GM20431 (cell line): ENCODE results near the gene PDCD2L.
"Not testable (repeated sequence)": the region's sequence is repeated elsewhere in the genome, so short reads cannot be mapped to it uniquely, and the experiment has no call there.

Experiments used
- in situ Hi-C: fragments of 300-500 bp; cut with MseI, MboI; formaldehyde crosslinking; loops from one replicate; pipeline ENCODE4 v1.15.0; 2020; ENCODE audit warnings: low sequenced_read_pairs; ENCODE audit not compliant: unreplicated experiment

Gene PDCD2L, protein sequence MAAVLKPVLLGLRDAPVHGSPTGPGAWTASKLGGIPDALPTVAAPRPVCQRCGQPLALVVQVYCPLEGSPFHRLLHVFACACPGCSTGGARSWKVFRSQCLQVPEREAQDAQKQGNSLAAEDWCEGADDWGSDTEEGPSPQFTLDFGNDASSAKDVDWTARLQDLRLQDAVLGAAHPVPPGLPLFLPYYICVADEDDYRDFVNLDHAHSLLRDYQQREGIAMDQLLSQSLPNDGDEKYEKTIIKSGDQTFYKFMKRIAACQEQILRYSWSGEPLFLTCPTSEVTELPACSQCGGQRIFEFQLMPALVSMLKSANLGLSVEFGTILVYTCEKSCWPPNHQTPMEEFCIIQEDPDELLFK

DNA sequence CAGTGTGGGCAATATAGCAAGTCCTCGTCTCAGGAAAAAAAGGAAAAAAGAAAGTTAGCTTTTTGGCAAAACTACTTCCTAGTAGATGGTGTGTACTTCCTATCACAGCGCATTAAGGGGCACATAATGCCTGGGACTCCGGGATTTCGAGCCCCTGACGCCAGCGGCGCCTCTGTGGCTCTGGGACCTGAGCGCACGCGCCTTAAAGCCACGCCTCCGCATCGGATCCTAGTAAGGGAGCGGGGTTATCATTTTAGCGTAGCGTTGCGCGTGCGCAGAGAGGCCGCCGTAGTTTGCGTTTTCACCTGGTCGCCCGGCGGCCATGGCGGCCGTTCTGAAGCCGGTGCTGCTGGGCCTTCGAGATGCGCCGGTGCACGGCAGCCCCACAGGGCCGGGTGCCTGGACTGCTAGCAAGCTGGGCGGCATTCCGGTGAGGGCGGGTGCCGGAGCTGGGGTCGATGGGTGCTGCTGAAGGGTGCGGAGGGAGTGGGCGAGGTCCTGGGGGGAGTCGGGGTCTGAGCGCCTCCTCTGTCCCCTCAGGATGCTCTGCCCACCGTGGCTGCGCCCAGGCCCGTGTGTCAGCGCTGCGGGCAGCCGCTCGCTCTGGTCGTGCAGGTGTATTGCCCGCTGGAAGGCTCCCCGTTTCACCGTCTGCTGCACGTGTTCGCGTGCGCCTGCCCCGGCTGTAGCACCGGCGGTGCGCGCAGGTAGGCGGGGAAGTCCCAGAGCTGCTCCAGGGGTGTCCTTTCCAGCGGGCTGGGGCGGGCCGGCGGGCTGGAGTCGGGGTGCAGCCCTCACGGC is at the start of gene PDCD2L:
Gene PDCD2L, plus strand, starts transcription at position 291 of the 801 bp plus-strand sequence. Its CDS starts 32 bp downstream, at position 323.
- in situ Hi-C loops, result no loop called here

DNA sequence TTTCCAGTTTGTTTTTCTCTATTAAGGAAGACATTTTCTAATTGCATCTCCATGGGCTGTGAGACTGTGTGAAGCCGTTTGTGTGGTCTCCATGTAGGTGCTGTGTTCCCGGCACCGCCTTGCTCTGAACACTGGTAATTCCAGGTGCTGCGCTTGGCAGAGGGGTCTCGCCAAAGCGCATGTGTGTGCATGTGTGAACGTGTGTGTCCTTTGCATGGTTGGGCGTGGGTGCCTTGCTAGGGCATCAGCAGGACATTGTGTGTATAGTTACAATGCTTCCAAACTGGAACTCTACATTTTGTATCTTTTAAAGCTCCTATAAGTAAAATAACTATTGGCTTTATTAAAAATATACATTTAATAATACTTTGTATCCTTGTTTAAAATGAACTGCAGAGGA is 49.0 kb upstream of the PDCD2L start:
- in situ Hi-C loops, result no loop called here

DNA sequence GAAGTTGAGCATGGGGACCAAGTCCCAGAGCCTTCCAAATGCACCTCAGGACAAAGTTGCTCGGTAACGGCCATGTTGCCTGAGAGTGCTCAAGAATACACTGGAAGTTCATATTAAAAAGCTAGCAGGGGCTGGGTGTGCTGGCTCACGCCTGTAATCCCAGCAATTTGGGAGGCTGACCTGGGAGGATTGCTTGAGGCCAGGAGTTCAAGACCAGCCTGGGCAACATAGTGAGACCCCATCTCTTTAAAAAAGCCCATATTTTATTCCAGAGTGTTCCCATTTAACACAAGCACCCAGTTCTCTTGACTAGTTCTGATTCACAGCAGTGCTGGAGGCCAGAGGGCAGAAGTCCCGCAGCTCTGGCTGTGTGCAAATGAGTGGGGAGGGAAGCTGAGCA is 47.3 kb upstream of the PDCD2L start:
- in situ Hi-C loops, result no loop called here

DNA sequence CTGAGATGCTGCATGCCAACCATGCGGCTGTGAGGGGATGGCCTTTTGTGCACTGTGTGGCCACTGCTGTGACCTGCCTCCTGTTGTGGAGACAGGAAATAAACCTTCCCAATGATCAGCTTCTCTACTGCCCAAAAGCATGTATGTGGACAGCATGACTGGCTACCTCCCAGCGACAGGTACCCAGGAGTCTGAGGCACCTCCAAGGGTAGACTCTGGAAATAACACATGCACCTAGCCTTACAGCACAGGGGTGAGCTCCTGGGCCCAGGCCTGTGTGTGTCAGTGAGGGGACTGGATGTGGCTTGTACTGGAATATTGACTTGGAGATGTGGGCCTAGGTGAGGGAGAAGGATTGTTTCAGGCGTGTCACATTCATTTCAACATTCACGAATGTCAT is 46.8 kb upstream of the PDCD2L start:
- in situ Hi-C loops, result no loop called here

DNA sequence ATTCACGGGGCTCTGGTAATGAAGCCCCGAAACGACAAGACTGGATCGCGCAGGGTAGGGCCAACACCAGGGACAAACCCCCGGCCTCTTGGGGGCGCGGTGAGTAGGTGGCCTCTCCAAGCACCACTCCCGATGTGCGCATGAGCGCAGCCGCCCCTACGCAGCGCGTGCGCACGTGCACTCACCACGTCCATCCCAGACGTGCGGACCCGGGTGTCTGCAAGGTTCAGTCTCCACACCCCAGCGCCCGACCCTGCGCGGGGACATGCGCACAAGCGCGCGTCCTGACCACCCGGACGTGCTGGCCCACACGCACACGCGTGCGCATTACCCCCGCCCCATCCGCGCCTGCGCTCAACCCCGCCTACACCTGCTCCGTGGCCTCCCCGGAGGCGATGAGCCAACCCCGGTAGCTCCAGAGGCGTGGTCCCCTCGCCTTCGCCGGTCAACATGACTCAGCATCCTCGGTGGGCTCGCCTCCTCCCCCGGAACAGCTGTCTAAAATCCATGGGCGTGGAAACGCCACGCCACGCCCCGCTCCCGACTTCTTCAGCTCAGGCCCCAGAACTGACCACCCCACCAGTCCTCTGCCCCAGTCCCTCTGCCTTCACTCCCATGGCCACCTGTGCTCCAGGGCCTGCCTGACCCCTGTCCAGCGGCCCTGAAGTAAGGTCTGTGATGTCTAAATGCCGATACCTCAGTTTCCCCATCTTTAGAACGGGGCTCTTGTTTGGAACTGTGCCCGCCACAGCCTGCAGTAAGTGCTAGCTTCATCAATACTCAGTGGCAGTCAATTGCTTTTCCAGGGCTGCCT is 44.9 kb upstream of the PDCD2L start:
- in situ Hi-C loops, result no loop called here

DNA sequence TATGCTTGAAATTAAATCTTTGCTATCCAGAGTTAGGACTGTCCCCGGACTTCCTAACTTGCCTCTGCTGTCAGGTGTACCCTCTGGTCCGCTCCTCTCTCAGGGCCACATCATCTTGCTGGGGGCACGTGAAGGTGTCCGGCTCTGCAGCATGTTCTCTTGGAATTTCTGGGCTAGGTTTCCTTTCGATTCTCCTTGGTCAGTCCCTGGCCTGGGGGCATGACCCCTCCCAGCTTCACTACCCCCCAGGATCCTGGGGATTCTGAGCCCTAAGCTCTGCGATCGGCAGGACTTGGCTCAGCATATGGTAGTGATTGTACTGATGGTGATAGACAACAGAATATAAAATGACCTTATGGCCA is 44.3 kb upstream of the PDCD2L start:
- in situ Hi-C loops, result no loop called here

DNA sequence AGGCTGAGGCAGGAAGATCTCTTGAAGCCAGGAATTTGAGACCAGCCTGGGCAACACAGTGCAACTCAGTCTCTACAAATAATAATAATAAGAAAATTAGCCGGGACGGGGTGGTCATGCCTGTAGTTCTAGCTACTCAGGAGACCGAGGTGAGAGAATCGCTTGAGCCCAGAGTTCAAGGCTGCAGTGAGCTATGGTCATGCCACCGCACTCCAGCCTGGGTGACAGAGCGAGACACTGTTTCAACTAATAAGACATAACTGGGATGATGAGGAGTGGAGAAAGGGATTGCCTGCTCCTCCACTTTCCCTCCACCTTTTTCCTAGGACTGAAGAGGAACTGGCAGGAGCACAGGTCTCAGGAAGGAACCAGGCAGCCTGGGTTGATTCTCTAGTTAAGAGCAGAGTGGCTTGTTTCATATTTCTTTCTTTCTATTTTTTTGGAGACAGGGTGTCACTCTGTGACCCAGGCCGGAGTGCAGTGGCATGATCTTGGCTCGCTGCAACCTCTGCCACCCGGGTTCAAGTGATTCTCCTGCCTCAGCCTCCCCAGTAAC is 43.8 kb upstream of the PDCD2L start:
- in situ Hi-C loops, result no loop called here

DNA sequence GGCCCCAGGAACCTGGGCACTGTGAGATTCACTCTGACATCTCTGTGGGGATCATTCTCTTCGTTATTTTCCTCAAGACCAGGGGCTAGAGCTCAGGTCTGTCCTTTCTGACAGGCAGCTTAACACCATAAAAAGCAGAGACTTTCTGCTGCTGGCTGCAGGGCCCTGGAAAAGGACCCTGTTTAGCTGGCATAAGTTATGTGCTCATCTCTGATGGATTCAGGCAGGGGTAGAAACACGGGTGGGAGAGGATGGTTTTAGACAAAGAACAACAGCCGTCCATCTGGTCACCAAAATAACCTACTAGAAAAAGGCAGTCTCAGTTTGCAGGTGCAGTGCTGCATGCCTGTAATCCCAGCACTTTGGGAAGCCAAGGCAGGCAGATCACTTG is 41.5 kb upstream of the PDCD2L start:
- in situ Hi-C loops, result no loop called here

DNA sequence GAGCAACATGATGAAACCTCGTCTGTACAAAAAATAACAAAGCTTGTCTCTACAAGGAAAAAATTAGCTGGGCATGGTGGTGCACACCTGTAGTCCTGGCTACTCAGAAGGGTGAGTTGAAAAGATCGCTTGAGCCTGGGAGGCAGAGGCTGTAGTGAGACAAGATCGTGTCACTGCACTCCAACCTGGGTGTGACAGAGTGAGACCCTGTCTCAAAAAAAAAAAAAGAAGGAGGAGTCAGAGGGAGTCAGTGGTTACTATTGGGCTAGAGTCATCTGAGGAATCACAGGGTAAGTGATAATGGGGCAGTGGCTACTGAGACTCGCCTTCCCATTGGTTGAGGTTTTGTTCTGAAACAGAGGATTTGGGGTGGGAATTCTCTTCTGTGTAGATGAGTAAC is 41.1 kb upstream of the PDCD2L start:
- in situ Hi-C loops, result no loop called here

DNA sequence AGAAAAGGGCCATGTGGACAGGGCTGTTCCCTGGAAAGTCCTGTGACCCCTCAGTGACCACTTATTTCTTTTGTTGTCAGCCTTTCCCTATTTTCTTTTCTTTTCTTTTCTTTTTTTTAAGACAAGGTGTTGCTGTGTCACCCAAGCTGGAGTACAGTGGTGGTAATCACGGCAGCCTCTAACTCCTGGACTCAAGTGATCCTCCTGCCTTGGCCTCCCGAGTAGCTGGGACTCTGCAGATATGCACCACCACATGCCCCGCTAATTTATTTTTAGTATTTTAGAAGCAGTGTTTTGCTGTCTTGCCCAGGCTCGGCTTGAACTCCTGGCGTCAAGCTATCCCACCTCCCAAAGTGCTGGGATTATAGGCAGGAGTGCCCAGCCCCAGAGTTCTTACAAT is 40.3 kb upstream of the PDCD2L start:
- in situ Hi-C loops, result no loop called here

DNA sequence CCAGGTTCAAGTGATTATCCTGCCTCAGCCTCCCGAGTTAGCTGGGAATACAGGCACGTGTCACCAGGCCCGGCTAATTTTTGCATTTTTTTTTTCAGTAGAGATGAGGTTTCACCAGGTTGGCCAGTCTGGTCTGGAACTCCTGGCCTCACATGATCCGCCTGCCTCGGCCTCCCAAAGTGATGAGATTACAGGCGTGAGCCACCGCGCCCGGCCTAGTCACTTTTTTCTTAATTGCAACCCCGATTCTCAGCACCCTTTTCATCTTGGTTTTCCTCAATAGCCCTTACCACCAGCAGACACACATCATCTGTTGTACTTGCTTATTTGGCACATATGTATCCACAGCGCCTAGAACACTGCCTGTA is 39.8 kb upstream of the PDCD2L start:
- in situ Hi-C loops, result no loop called here

DNA sequence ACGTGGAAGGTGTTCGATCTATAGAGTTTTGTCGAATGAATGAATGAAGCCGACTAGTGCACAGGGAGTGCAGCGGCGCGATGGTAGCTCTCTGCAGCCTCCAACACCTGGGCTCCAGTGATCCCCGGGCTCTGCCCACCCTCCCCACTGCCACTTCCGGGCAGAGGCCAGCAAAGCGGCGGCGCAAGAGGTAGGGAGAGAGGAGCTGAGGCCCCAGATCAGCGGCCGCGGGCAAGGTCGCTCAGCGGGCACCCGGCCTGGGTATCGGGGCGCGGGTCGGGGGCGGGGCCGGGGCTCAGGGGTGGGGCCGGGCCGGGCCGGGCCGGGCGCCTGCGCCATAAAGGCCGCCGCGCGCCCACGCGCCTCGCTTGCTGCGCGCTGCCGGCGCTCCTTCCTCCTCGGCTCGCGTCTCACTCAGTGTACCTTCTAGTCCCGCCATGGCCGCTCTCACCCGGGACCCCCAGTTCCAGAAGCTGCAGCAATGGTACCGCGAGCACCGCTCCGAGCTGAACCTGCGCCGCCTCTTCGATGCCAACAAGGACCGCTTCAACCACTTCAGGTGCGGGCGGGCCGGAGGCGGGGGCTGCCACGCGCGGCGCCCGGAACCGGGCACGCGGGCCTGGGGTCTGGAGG is 39.3 kb upstream of the PDCD2L start, which contains the start of gene GPI:
Gene GPI, plus strand, starts transcription at position 367 of the 633 bp plus-strand sequence. Its CDS starts 71 bp downstream, at position 438.
- in situ Hi-C loops, result no loop called here

DNA sequence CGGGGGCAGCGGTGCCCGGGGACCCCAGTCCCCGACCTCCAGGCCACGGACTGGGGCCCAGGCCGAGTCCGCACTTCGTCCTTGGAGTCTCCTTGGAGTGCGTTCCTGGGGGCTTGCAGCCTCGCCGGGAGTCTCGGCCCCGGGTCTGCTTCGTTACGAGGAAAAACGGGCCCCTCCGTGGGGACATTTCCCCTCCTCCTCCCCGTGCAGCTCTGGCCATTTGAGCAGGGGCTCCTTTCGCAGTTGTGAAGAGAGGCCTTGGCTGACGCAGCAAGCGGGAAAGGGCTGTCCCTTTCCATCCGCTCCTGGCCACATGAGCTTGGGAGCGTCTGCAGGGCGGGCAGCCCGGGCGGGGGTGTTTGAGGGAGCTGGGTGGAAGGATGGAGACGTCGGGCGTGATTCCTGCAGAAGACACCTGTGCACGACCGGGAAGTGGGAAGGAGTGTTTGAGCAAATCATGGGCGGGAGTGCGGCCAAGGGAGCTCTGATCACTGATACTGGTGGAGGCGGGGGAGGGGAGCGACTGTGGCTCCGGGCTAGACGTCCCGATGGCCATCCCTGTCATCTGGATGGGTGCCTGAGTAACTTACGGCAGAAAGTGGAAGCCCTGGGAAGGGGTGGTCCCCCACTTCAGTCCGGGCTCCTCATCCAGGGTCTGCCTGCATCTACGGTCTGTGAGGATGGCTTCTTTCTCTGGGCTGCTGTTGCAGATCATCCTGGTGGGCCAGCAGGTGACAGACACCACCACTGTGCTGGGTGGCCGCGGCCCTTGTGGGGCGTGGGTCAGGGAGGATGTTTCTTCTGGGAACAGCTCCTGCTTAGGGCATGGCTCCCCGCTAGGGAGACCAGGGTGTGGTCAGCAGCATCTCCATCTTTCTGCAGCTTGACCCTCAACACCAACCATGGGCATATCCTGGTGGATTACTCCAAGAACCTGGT is 38.5 kb upstream of the PDCD2L start:
- in situ Hi-C loops, result no loop called here

DNA sequence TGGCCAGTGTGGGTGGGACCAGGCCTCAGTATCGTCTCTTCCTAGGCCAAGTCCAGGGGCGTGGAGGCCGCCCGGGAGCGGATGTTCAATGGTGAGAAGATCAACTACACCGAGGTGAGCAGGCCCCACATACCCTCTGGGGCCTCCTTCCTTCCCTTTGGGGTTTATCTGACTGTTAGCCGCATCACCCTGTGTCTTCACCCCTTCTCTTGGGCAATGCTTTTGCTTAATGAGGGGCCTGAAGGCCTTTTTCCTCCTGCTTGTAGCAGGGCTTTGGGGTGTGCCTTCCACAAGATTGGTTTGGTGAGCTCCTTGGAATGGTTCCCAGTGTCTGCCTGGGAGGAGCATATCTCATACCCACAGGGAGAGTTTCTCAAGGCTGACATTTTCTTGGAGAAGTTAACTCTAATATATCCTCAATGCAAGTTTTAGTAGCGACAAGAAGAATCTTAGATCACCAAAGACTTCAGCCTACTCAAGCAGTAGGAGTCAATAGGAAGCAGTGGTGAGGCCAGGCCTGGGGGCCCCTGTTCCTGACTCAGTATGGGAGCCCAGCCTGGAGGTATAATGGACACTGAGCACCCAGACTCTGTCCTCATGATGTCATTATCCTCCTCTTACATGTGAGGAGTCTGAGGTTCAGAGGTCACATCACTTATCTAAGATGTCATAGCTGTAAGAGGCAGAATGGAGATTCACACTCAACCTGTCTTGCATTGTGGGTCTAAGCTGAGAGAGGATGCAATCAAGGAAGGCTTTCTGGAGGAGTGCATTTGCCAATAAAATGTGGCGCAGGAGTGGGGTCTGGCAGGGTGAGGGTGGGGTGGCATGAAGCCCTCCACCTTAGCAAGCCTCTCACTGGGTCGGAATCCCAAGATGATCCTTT is 37.2 kb upstream of the PDCD2L start:
- in situ Hi-C loops, result no loop called here

DNA sequence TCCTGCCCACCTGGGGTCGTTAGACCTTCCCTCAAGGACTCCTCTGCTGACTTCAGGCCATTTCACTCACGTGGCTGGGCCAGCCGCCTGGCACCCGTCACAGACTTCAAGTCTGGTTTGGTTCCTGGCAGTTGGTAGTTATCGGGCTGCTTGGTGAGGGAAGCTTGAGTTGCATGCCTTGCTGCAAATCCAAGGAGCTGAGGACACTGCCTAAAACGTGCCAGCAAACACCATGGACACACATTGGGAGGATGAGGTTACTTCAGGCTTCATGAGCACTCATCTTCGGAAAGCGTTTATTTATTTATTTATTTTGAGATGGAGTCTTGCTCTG is 36.6 kb upstream of the PDCD2L start:
- in situ Hi-C loops, result no loop called here

DNA sequence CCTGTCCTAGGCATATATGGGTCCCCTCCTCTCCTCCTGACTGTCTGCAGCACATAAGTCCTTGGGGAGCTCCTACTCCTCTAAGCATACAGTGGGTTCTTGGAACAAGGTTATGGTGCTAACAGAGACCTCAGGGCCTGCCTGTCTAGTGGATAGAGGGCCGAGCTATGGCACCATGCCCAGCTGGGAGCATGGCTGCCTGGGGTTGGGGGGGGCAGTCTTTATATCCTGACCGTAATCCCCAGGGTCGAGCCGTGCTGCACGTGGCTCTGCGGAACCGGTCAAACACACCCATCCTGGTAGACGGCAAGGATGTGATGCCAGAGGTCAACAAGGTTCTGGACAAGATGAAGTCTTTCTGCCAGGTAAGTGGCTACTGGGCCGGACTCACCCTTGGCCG is 35.9 kb upstream of the PDCD2L start:
- in situ Hi-C loops, result no loop called here

DNA sequence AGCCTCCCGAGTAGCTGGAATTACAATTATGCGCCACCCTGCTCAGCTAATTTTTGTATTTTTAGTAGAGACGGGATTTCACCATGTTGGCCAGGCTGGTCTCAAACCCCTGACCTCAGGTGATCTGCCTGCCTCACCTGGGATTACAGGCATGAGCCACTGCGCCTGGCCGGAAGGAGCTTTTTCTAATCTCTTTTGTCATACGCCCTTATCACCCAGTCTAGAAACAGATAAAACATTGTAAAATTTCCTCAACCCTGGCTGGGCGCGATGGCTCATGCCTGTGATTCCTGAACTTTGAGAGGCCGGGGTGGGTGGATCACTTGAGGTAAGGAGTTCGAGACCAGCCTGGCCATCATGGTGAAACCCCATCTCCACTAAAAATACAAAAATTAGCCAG is 35.0 kb upstream of the PDCD2L start:
- in situ Hi-C loops, result not testable (repeated sequence)

DNA sequence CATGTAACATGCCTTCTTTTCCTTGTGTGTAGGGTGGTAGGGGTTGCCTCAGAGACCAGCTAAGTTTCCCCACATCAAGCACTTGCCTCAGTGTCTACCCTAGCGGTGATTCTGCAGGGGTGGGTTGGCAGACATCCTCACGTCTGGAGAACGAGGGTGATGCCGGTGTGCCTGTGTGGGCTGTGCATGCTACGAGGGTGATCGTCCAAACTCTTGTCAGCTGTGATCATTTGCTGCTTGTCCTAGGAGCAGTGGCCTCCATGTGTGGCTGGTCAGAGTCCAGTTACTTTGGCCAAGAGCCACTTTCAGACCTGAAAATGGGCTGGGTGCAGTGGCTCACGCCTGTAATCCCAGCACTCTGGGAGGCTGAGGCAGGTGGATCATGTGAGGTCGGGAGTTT is 34.1 kb upstream of the PDCD2L start:
- in situ Hi-C loops, result no loop called here
